Omental fat pad (tissue), 4 donors: Measurements from ENCODE around the gene SOCS6. TPM values are rescaled to one million over a fixed set of nuclear protein-coding genes. Genes with fewer than 3 reads are reported as not detected.

ENCODE experiments used
- ATAC-seq: fragments of 150-250 bp; one replicate; pipeline ENCODE4 v1.9.1; 2016; ENCODE audit warnings: mild to moderate bottlenecking, moderate library complexity; ENCODE audit not compliant: low FRiP score
- DNase-seq: peaks from one replicate; pipeline ENCODE4 v3.0.0-alpha.2; 2019; ENCODE audit warnings: low spot score
- total RNA-seq, 4 donors: library from RNA; depleted of rRNA; stranded (reverse); fragments of >200 nt; gene quantifications; one replicate each; pipeline ENCODE4 v1.1.0, GENCODE V29; 2016
- TF ChIP-seq, protein P1 (sequence below), 3 donors: fragments of 450-650 bp; IDR thresholded peaks; one replicate each; pipeline ENCODE4 v1.5.1; 2016 to 2017; ENCODE audit warnings: antibody characterized with exemption in 3 of 3, mild to moderate bottlenecking in 3 of 3, moderate library complexity in 2 of 3

The SOCS6 gene
- total RNA-seq, 4 donors from 2014 or later: 14.7 to 21.1 (median 16.7) TPM

DNA sequence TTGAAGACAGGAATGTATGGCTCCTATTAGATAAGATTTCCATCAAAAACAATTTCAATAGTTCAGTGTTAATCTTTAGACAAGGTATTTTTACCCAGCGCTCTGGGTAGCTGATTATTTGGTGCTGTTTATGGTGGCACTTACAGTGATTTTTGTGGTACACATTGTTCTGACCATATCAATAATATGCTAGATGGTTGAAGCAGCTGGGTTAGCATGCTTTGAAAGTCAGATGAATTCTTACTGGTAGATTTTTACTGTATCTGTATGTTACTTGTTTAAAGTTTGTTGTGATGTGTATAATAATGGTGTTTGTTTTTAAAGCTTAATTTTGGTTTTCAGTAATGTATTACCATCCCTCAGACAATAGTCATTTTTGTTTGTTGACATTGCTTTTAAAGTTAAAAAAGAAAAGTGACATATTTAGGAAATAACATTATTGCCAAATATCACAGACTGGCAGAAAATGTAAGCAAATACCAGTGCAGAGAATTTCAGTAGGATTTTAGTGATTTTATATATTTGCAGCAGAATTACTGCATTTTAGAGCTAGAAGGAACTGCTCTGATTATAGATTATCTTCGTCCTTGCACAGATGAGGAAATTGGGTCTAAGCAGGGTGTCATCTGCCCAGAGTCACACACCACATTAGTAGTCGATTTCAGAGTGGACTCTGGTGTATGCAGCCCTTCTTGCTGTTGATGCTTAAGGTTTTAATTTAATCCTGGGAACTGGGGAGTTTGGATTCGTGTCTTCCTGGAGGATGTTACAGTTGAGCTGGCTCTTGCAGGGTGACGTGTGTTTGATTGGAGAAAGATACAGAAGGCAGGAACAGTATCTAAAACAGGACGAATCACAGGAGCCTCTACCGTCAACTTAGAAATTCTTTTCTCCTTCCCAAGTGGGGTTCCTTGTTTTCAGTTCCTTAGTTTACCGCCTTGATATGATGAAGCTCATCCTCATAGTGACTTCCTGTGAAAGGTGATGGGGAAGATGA, 6.6 kb downstream of the SOCS6 start:
- DNase-seq (no peak), ATAC-seq (no peak)
- TF ChIP-seq, protein P1, sequence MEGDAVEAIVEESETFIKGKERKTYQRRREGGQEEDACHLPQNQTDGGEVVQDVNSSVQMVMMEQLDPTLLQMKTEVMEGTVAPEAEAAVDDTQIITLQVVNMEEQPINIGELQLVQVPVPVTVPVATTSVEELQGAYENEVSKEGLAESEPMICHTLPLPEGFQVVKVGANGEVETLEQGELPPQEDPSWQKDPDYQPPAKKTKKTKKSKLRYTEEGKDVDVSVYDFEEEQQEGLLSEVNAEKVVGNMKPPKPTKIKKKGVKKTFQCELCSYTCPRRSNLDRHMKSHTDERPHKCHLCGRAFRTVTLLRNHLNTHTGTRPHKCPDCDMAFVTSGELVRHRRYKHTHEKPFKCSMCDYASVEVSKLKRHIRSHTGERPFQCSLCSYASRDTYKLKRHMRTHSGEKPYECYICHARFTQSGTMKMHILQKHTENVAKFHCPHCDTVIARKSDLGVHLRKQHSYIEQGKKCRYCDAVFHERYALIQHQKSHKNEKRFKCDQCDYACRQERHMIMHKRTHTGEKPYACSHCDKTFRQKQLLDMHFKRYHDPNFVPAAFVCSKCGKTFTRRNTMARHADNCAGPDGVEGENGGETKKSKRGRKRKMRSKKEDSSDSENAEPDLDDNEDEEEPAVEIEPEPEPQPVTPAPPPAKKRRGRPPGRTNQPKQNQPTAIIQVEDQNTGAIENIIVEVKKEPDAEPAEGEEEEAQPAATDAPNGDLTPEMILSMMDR (IDR thresholded peaks at IDR 0.05): no peak

DNA sequence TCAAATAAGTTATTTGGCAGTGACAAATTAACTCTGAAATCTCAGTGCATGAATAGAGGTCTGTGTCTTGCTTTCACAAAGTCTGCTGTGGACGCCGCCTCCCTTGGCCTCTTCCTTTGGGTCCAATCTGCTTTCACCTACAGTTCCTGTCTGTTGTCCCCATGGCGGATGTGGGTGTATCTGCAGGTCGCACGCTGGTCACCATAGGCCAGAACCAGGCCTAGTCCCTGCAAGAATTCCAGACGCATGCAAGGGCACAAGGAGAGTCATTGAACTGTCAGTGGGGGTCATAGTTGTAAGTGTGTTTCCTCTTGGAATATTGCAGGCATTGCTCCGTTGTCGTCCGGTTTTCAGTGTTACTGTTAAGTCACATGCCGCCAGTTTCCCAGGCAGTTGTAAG, 7.4 kb downstream of the SOCS6 start:
- no peak for ATAC-seq
- no peak for DNase-seq
- TF ChIP-seq, protein P1 (IDR thresholded peaks at IDR 0.05): no peak

DNA sequence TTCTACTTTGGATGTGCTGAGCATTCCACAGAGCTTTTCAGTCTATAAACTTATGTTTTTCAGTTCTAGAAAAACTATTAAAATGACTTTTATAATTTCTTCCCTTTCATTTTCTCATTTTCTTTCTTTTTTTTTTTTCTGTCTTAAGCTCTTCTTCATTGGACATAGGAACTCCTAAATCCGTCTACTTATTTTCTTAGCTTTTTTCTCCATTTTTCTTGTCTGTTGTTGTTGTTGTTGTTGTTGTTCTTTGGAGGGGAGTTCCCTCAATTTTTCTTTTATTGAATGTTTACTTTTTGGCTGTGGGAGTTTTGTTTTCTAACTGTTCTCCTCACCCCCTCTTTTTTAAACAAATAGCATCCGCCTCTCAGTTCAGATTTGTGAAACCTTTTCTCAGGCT, 7.9 kb downstream of the SOCS6 start:
- ATAC-seq (no peak), DNase-seq (no peak)
- TF ChIP-seq, protein P1 (IDR thresholded peaks at IDR 0.05): no peak

DNA sequence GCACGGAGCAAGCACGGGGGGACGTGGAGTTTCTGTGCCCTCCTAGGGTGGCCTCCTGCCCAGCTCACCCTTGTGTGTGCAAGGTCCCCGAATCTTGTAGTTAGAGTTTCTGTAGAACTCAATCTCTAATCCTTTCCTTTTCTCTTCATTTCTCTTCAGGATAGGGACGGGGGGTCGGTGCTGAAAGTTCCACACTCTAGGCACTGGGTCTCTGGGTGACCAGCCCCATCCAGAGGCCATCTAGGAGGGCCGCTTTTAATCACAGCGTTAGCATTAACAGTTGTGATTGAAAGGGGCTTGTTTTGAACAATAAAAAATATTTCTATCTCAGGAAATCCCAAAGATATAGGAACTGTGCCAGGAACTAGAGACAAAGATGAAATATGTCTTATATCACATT, 10.5 kb downstream of the SOCS6 start:
- no peak for ATAC-seq
- TF ChIP-seq, protein P1 (IDR thresholded peaks at IDR 0.05): no peak
- DNase-seq: no peak

DNA sequence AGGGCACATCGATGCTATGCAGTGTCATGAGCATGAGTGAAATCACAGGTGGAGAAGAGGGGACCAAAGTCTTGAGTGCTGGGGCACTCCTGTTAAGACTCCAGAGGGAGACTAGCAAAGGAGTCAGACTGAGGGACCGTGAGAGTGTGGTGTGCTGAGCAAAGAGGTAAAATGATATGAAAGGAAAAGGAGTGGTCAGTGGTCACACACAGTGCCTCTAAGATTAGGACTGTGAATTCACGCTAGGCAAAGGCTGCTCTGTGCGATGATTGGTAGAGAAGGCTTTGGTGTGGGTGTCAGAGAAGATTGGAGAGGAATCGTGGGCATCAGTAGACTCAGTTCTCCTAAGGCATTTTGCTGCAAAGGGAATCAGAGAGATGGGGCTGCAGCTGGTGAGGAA, 12.8 kb downstream of the SOCS6 start:
- TF ChIP-seq, protein P1 (IDR thresholded peaks at IDR 0.05): no peak
- ATAC-seq: no peak
- DNase-seq: no peak

DNA sequence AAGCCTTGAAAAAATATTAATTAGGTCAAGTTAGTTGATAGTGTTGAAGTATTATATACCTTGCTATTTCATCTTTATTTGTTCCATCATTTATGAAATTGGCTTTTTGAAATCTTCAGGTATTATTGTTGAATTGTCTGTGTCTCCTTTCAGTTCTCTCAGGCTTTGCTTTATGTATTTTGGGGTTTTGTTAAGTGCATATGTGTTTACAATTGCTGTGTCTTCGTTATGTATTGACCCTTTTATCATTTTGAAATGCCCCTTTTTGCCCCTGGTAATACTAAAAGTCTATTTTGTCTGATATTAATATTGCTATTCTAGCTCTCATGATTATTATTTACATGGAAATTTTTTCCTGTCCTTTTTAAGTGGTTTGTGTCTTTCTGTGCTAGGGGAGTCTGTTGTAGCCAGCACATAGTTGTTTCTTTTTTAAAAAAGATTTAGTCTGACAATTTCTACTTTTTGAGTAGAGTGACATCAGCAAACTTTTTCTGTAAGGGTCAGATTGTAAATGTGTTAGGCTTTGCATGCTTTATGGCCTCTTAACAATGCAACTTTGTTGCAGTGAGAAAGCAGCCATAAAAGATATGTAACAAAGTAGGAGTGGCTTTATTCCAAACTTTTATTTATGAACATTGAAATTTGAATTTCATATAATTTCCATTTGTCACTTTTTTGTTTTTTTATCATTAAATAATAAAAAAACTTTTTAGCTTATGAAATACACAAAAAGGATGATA, 19.9 kb downstream of the SOCS6 start:
- ATAC-seq: no peak
- DNase-seq: no peak
- TF ChIP-seq, protein P1 (IDR thresholded peaks at IDR 0.05): no peak
